ENCODE measurements around the gene SETD3.

SETD3 gene

GRCh38 chr14:99481745-99482099 lies 1.1 kb upstream of the SETD3 start:
- no peak for DNase-seq

GRCh38 chr14:99480917-99481744 lies 472 bp upstream of the SETD3 start, which contains the start of gene CCNK:
Gene CCNK, plus strand, starts transcription at chr14:99481409. Its CDS starts 11,269 bp downstream, at chr14:99492678.
- DNase-seq, result peak; percentile 100

DNA sequence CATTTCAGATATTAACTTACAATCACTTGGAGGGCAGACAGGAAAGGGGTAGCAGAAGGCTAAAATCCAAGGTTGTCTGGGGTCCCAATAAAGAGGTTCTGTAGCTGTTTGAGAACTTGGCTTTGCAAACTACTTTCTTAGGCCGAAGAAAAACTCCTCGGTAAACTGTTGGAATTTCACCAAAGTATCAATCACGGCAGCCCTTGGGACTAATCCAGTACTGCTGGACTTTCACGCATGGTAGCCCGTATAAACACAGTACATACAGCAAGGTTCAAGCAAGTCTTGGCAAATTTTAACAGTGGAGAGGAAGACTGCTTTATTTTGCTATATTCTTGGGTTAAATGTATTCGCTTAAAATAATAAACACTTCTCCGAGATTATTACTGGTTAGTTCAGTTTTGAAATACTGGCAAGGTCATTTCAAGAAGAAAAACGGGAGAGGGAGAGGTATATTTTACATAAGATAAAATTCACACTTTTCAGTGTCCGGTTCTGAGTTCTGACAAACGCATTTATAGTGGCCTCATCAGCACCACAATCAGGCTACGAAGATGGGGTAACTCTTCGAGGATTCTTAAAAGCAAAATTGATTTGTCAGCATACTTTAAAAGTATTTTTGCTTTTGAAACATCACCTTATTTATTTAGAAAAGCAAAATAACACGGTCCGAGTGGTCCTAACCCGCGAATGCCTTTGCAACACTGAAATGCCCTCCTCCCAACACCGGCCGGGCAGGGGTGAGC lies 1.3 kb downstream of the SETD3 start:
- DNase-seq, result no peak

GRCh38 chr14:99478128-99478527 lies 2.5 kb downstream of the SETD3 start:
- DNase-seq, result no peak

GRCh38 chr14:99476864-99477263 lies 3.8 kb downstream of the SETD3 start:
- DNase-seq, result no peak

GRCh38 chr14:99475660-99476059 lies 5.0 kb downstream of the SETD3 start:
- no peak for DNase-seq

DNA sequence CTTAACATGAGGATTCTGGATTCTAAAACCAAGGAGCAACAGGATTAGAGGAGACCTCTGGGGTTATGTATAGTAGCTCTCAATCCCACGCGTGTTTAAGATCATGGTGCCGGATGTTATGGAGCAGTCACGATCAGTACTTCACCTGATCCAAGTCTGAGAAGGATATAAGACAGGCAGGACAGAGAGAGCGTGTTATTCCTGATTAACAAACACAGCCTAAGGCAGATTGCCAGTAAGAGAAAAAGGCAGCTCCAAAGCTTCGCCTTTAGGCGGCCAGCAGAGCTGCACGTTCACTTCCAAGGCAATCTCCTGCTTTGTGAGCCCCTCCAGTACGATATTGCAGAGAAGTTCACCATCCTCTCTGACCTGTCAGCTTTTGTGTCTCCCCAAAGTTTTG lies 5.5 kb downstream of the SETD3 start:
- DNase-seq, result no peak

- DNase-seq, result no peak
Observed at GRCh38 chr14:99473458-99473857, 7.2 kb downstream of the SETD3 start.

DNA sequence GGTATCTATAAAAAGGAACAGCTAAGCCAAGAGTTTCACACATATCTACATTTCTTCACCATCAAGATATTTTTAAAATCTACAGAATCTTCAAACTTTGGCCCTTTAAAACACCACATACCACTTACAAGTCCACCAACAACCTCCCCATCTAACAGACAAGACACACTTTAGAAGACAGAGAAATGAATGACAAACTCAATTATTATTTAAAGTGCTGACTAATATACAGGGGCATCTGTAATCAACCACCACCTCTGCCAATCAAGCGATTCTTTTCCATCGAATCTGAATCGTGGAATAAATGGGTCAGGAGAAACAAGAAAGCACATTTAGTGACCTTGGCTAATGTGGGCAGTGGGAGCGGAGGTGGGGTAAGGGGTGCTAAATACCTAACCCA lies 7.7 kb downstream of the SETD3 start:
- DNase-seq, result no peak

DNA sequence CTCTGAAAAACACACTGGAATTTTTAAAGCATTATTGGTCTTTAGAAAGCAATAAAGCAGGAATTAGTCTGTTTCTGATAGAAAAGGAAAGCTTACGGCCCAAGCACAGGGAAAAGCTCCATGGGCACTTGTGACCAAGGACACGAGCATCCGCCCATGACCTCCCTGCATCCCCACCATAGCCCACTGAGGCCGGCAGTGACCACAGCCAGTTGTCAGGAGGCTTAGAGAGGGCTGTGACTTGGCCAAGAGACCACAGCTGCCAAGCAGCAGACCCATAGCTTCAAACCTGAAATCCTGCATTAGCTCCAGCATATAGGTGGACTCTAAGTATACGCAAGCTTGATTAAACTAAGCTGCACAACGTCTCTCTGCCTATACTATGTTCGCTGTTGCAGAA lies 8.9 kb downstream of the SETD3 start:
- DNase-seq, result no peak

DNA sequence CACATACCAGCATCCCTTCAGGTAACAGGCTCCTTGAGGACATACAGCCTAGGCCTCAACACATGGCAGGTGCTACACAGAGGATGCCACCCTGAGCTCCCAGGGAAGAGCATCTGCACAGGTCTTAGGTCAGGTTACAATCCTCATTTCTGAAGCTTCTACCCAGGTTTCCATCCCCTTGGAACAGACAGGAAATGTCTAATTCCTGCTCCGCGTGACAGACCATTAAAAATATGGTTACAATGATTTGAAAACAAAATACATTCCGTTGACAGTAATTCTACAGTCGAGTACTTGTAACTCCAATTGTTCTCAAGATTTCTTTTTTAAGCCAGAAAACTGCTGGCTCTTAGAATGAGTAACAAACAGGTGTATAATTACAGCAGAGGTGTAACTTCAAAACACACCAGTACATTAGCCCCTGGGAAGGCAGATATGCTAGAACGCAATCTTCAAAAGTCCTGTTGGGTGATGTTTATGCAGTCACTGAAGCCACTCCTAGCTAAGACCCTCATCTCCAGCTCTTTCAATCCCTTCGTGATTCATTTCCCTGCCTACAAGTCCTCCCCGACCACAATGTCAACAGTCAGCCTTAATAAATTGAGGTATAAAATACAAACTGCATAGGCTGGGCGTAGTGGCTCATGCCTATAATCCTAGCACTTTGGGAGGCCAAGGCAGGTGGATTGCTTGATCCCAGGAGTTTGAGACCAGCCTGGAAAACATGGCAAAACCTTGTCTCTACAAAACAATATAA lies 11.6 kb downstream of the SETD3 start:
- DNase-seq, result no peak

- no peak for DNase-seq
Observed at GRCh38 chr14:99468081-99468480, 12.6 kb downstream of the SETD3 start.

- no peak for DNase-seq
Observed at GRCh38 chr14:99467336-99468078, 13.2 kb downstream of the SETD3 start.

- DNase-seq, result no peak
Observed at GRCh38 chr14:99466758-99467157, 13.9 kb downstream of the SETD3 start.

- DNase-seq, result no peak
Observed at GRCh38 chr14:99465288-99465687, 15.4 kb downstream of the SETD3 start.

DNA sequence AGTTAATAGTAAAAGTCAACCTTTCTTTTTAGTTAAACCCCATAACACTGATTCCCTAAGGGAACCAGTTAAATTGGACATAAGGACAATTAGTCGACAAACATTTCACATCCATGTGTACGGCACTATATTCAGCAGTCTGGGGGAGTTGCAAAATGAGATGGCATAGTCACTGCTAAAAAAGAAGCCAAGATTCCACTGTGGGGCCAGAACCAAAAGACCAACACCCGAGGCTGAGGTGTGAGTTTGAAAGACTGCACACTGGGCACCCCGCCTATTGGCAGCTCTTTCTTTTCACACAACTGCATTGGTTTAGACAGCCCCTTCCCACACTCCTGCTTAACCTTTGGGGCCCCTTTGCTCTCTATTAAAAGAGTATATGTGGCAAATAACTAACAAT lies 16.7 kb downstream of the SETD3 start:
- DNase-seq, result no peak

DNA sequence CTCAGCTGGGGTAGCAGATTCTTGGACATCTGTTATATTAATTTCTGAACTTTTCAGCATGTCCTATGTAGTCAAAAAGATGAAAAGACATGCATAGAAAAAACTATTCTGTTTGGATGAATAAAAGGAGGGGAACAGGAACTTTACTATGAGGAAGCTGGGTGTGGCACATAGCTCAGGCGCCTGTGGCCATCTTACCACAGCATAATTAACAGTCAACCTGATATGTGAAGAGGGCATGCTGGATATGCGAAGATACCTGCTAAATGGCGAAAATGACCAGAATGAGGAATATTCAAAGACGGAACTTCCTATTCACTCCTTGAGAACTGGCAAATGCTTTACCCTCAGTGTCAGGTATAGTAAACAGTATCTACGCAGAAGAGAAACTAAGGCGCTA lies 18.4 kb downstream of the SETD3 start:
- no peak for DNase-seq

GRCh38 chr14:99461411-99462085 lies 19.1 kb downstream of the SETD3 start:
- no peak for DNase-seq

DNA sequence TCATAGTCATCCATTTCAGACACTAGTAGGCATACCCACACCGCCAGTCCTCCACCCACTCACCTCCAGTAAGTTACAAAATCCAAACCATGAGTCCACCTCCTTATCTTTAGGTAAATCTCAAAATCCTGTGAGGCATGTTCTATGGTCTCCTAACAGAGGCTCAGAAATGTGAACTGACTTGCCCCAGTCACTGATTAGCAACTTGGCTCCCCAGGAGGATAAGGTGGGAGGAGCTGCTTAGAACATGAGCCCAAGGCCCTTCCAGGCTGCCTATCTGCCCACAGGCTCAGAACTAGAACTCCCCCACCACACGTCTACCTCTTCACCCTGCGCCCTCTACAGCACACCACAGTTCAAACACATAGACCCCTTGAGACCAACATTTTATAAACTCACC lies 19.9 kb downstream of the SETD3 start:
- DNase-seq, result no peak

DNA sequence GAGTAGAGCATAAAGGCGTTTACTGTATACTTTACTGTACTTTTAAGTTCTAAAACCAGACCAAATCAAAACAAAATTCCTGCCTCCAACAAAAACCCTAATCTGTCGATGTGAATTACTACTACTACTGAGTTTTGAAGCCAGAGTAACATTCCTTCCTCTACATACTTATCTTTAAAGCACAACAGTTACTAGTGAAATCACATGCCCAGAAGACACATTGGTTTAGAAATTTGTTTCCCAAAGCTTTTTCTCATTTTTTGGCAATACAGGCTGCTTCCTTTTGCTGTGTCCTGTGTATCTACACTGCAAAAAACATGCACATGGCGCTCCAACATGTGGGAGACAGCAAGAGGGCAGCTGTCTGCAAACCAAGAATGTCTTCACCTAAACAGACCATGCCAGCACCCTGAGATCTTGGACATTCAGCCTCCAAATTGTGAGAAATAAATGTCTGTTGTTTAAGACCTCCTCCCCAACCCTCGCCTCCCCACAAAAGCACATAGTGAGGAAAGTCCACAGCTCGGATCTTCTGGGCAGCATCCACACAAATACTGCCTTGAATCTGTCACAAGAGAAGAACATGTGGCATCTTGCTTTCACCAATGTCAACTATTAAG lies 21.1 kb downstream of the SETD3 start:
- DNase-seq, result no peak

GRCh38 chr14:99454246-99454645 lies 26.4 kb downstream of the SETD3 start:
- no peak for DNase-seq

GRCh38 chr14:99452968-99453367 lies 27.7 kb downstream of the SETD3 start:
- DNase-seq, result no peak
